Measurements from ENCODE around the gene RNF113B.

RNF113B gene

GRCh38 chr13:98143157-98143553 lies 33.9 kb downstream of the RNF113B start:
- no peak for DNase-seq
- WGBS: 4% methylated on average over 17 of the region's 66 CpGs
- H2BK15ac ChIP-seq (ENCODE audit: low read depth, poor library complexity, severe bottlenecking): peak overlapping the region; percentile 87
- H3K18ac ChIP-seq (ENCODE audit: low read depth in 1 of 2, low read length in 2 of 2): peak overlapping the region; percentile 93 to 98
- peaks cover 2% of the 10 kb centered on the region for H3K79me1 ChIP-seq (replicated peaks; ENCODE audit: low read length, poor library complexity, severe bottlenecking)
- H4K91ac ChIP-seq (ENCODE audit: low read length): peak overlapping the region; percentile 90
- no peak overlapping the region for H2BK12ac ChIP-seq (ENCODE audit: low read length in 2 of 2)
- no peak overlapping the region for H2AFZ ChIP-seq (ENCODE audit: low read depth, low read length)
- no peak overlapping the region for H3K27ac ChIP-seq (ENCODE audit: low read length, poor library complexity, severe bottlenecking)
- H2BK120ac ChIP-seq (ENCODE audit: low read depth, low read length): peak overlapping the region; percentile 98
- peak overlapping the region; percentile 96 for H3K4ac ChIP-seq (ENCODE audit: low read depth in 1 of 2, low read length in 2 of 2)
- H4K8ac ChIP-seq (ENCODE audit: low read length): no peak overlapping the region
- H3K27me3 ChIP-seq (ENCODE audit: control insufficient read depth in 1 of 2, insufficient read depth in 1 of 2, low read length in 2 of 2): no peaks in the 10 kb centered on the region
- H3K4me1 ChIP-seq (ENCODE audit: control insufficient read depth, insufficient read depth, low read depth, low read length): peaks cover 18% of the 10 kb centered on the region
- no peaks in the 10 kb centered on the region for H3K9me3 ChIP-seq (ENCODE audit: control insufficient read depth, low read length)
- H3K9ac ChIP-seq (ENCODE audit: low read length): peak overlapping the region; percentile 91
- peak overlapping the region; percentile 91 to 93 for H3K4me3 ChIP-seq (ENCODE audit: insufficient read depth in 1 of 2, low read depth in 1 of 2, low read length in 2 of 2)
- H3K23ac ChIP-seq (ENCODE audit: low read length in 2 of 2): peak overlapping the region in 1 of 2 experiments; percentile 97
- H3K4me2 ChIP-seq (ENCODE audit: low read length, poor library complexity, severe bottlenecking): peak overlapping the region; percentile 55
- no peak overlapping the region for H2AK5ac ChIP-seq (ENCODE audit: low read length, severe bottlenecking)
- no peaks in the 10 kb centered on the region for H3K36me3 ChIP-seq (ENCODE audit: control insufficient read depth in 1 of 2, insufficient read depth in 2 of 2, low read depth in 1 of 2, low read length in 2 of 2)
- H3K14ac ChIP-seq (ENCODE audit: low read length in 2 of 2): peak overlapping the region in 1 of 2 experiments; percentile 75
- peak overlapping the region; percentile 78 for H2BK5ac ChIP-seq (ENCODE audit: low read depth, low read length, poor library complexity, severe bottlenecking)

GRCh38 chr13:98142380-98143156 lies 34.5 kb downstream of the RNF113B start, which contains the start of gene FARP1:
TSS of gene FARP1 (plus strand) at chr13:98143094. CDS start at chr13:98213243, 70,149 bp downstream.
- peak within 1 kb of the TSS; percentile 45 for H2AK5ac ChIP-seq (ENCODE audit: low read length, severe bottlenecking)
- peak within 1 kb of the TSS; percentile 78 for H2BK5ac ChIP-seq (ENCODE audit: low read depth, low read length, poor library complexity, severe bottlenecking)
- H3K23ac ChIP-seq (ENCODE audit: low read length in 2 of 2): peak within 1 kb of the TSS in 1 of 2 experiments; percentile 97
- H3K4me3 ChIP-seq (ENCODE audit: insufficient read depth in 1 of 2, low read depth in 1 of 2, low read length in 2 of 2): peak within 1 kb of the TSS; percentile 91 to 93
- peak within 1 kb of the TSS in 1 of 2 experiments; percentile 84 for H3K14ac ChIP-seq (ENCODE audit: low read length in 2 of 2)
- peak within 1 kb of the TSS; percentile 87 for H2BK15ac ChIP-seq (ENCODE audit: low read depth, poor library complexity, severe bottlenecking)
- peak within 1 kb of the TSS; percentile 57 to 70 for H2BK12ac ChIP-seq (ENCODE audit: low read length in 2 of 2)
- peak; percentile 76 for DNase-seq
- H3K79me1 ChIP-seq (replicated peaks; ENCODE audit: low read length, poor library complexity, severe bottlenecking): peaks cover 2% of the 10 kb centered on the region
- H2AFZ ChIP-seq (ENCODE audit: low read depth, low read length): peak within 1 kb of the TSS; percentile 57
- H3K36me3 ChIP-seq (ENCODE audit: control insufficient read depth in 1 of 2, insufficient read depth in 2 of 2, low read depth in 1 of 2, low read length in 2 of 2): no peaks in the 10 kb centered on the region
- peak within 1 kb of the TSS; percentile 78 for H4K8ac ChIP-seq (ENCODE audit: low read length)
- 1% methylated on average over 35 of the region's 98 CpGs for WGBS
- peak within 1 kb of the TSS; percentile 93 to 98 for H3K18ac ChIP-seq (ENCODE audit: low read depth in 1 of 2, low read length in 2 of 2)
- H3K9ac ChIP-seq (ENCODE audit: low read length): peak within 1 kb of the TSS; percentile 91
- no peaks in the 10 kb centered on the region for H3K9me3 ChIP-seq (ENCODE audit: control insufficient read depth, low read length)
- peak within 1 kb of the TSS; percentile 98 for H3K4me2 ChIP-seq (ENCODE audit: low read length, poor library complexity, severe bottlenecking)
- peak within 1 kb of the TSS; percentile 96 for H3K4ac ChIP-seq (ENCODE audit: low read depth in 1 of 2, low read length in 2 of 2)
- H3K27ac ChIP-seq (ENCODE audit: low read length, poor library complexity, severe bottlenecking): no peak within 1 kb of the TSS
- H3K27me3 ChIP-seq (ENCODE audit: control insufficient read depth in 1 of 2, insufficient read depth in 1 of 2, low read length in 2 of 2): no peaks in the 10 kb centered on the region
- peak within 1 kb of the TSS; percentile 90 for H4K91ac ChIP-seq (ENCODE audit: low read length)
- H2BK120ac ChIP-seq (ENCODE audit: low read depth, low read length): peak within 1 kb of the TSS; percentile 98
- peaks cover 16% of the 10 kb centered on the region for H3K4me1 ChIP-seq (ENCODE audit: control insufficient read depth, insufficient read depth, low read depth, low read length)

GRCh38 chr13:98141509-98142379 lies 35.3 kb downstream of the RNF113B start:
- Histone ChIP-seq H3K27ac (ENCODE audit: low read length, poor library complexity, severe bottlenecking) (no peak overlapping the region), H2BK120ac (ENCODE audit: low read depth, low read length) (peak overlapping the region; percentile 66), H3K79me1 (replicated peaks; ENCODE audit: low read length, poor library complexity, severe bottlenecking) (peaks cover 2% of the 10 kb centered on the region), H3K23ac (ENCODE audit: low read length in 2 of 2) (no peak overlapping the region), H2AFZ (ENCODE audit: low read depth, low read length) (peak overlapping the region; percentile 57), H2BK15ac (ENCODE audit: low read depth, poor library complexity, severe bottlenecking) (peak overlapping the region; percentile 73), H3K36me3 (ENCODE audit: control insufficient read depth in 1 of 2, insufficient read depth in 2 of 2, low read depth in 1 of 2, low read length in 2 of 2) (no peaks in the 10 kb centered on the region), H2AK5ac (ENCODE audit: low read length, severe bottlenecking) (peak overlapping the region; percentile 45), H3K4me3 (ENCODE audit: insufficient read depth in 1 of 2, low read depth in 1 of 2, low read length in 2 of 2) (peak overlapping the region; percentile 80 to 93), H3K9me3 (ENCODE audit: control insufficient read depth, low read length) (no peaks in the 10 kb centered on the region), H3K4me1 (ENCODE audit: control insufficient read depth, insufficient read depth, low read depth, low read length) (peaks cover 16% of the 10 kb centered on the region), H3K9ac (ENCODE audit: low read length) (peak overlapping the region; percentile 63), H3K4me2 (ENCODE audit: low read length, poor library complexity, severe bottlenecking) (peak overlapping the region; percentile 98), H2BK12ac (ENCODE audit: low read length in 2 of 2) (peak overlapping the region; percentile 70 to 77), H3K27me3 (ENCODE audit: control insufficient read depth in 1 of 2, insufficient read depth in 1 of 2, low read length in 2 of 2) (no peaks in the 10 kb centered on the region), H2BK5ac (ENCODE audit: low read depth, low read length, poor library complexity, severe bottlenecking) (no peak overlapping the region), H3K4ac (ENCODE audit: low read depth in 1 of 2, low read length in 2 of 2) (peak overlapping the region; percentile 54 to 60), H4K91ac (ENCODE audit: low read length) (peak overlapping the region; percentile 57), H3K14ac (ENCODE audit: low read length in 2 of 2) (peak overlapping the region in 1 of 2 experiments; percentile 84), H4K8ac (ENCODE audit: low read length) (peak overlapping the region; percentile 78), H3K18ac (ENCODE audit: low read depth in 1 of 2, low read length in 2 of 2) (peak overlapping the region; percentile 25 to 86)
- WGBS: 29% methylated on average over 26 of the region's 27 CpGs
- DNase-seq: peak; percentile 63
